ENCODE results near the gene DRAM2. TPM values are rescaled to one million over a fixed set of nuclear protein-coding genes. Genes with fewer than 3 reads are reported as not detected.

Gene DRAM2
- total and polyA plus RNA-seq, 2 of the 4 experiments (the other 2 are of a cell fraction) = 31.4 to 66.3 TPM

- peak overlapping the region; percentile 38; the same call in 2 of the 3 replicates for H2BK15ac ChIP-seq (ENCODE audit: low read depth, low read length)
- H3K9ac ChIP-seq (ENCODE audit: low read depth, low read length) = peak overlapping the region; percentile 96
- ATAC-seq (ENCODE audit: low read depth) = peak; percentile 58
These were observed 453 bp downstream of the DRAM2 start for GRCh38 chr1:111139324-111139955.

More at GRCh38 chr1:111139324-111139955, 453 bp downstream of the DRAM2 start:
- peaks cover 2% of the 10 kb centered on the region for H3K4me1 ChIP-seq (ENCODE audit: control insufficient read depth, insufficient read depth, low read length)
- H3K4ac ChIP-seq (ENCODE audit: low read depth, low read length) = peak overlapping the region; percentile 93
- in situ Hi-C loops (cut with MboI; ENCODE audit: low sequenced_read_pairs) (no loop called here), dilution Hi-C loops (cut with HindIII; ENCODE audit: low sequenced_read_pairs, unreplicated experiment) (no loop called here), intact Hi-C loops (cut with micrococcal nuclease) (loop anchor here (2.0 kb wide), 1 partner anchor 83 kb away; no protein-coding TSS in a partner anchor)
- peak overlapping the region; percentile 36; the same call in 1 of the 2 replicates for H2AK5ac ChIP-seq (ENCODE audit: low read depth, low read length)
- POLR2A ChIA-PET (ENCODE audit: unreplicated experiment) = no interaction called here
- WGBS, 2 experiments (ENCODE audit: extremely low coverage in 2 of 2, insufficient read length in 1 of 2) = 3% methylated on average over 5 of the region's 33 CpGs; no CpG with 5 or more reads in 1 of the 2 experiments
- CTCF ChIA-PET = no interaction called here
- H3K23ac ChIP-seq (ENCODE audit: low read depth, low read length) = peak overlapping the region; percentile 98
- peak overlapping the region; percentile 93 for H3K56ac ChIP-seq (ENCODE audit: extremely low read depth, insufficient read depth, low read length)
- H3K27me3 ChIP-seq (ENCODE audit: control insufficient read depth, insufficient read depth, low read length) = no peaks in the 10 kb centered on the region
- DNase-seq = peak; percentile 58
- peak overlapping the region; percentile 100 for H2AFZ ChIP-seq (replicated peaks; ENCODE audit: low read length, poor library complexity)
- peak overlapping the region; percentile 43 to 83 for H4K8ac ChIP-seq (ENCODE audit: low read depth in 2 of 2, low read length in 2 of 2)
- H3K4me2 ChIP-seq (ENCODE audit: low read depth, low read length) = peak overlapping the region; percentile 94
- peak overlapping the region; percentile 77 for H3K4me3 ChIP-seq (ENCODE audit: insufficient read depth, low read depth, low read length)
- peak overlapping the region; percentile 98 for H3K14ac ChIP-seq (replicated peaks; ENCODE audit: low read depth, low read length)
- peak overlapping the region; percentile 92 for H4K91ac ChIP-seq (ENCODE audit: insufficient read depth, low read depth, low read length)
- no peaks in the 10 kb centered on the region for H3K9me1 ChIP-seq (ENCODE audit: insufficient read depth, low read length)
- H3K9me3 ChIP-seq (ENCODE audit: control insufficient read depth, insufficient read depth, low read length) = no peaks in the 10 kb centered on the region
- no peak for TF ChIP-seq CEBPB (IDR thresholded peaks at IDR 0.05; ENCODE audit: low read depth, low read length)
- no peak for TF ChIP-seq CHD1 (IDR thresholded peaks at IDR 0.05; ENCODE audit: low read depth, low read length)
- TF ChIP-seq CTCF (conservative IDR thresholded peaks at IDR 0.05; ENCODE audit: low read depth, low read length) = no peak
- TF ChIP-seq ELK1 (IDR thresholded peaks at IDR 0.05; ENCODE audit: borderline replicate concordance, low read depth, low read length) = no peak
- no peak for TF ChIP-seq BHLHE40 (IDR thresholded peaks at IDR 0.05; ENCODE audit: low read depth, low read length)
- no peak for TF ChIP-seq FOS (IDR thresholded peaks at IDR 0.05; ENCODE audit: low read depth, low read length)
- no peak for TF ChIP-seq MAFK (IDR thresholded peaks at IDR 0.05; ENCODE audit: low read depth, low read length)
- no peak for TF ChIP-seq RCOR1 (IDR thresholded peaks at IDR 0.05; ENCODE audit: insufficient replicate concordance, low read length)
- no peak for TF ChIP-seq RAD21 (IDR thresholded peaks at IDR 0.05; ENCODE audit: low read length)
- TF ChIP-seq NFE2L2 (IDR thresholded peaks at IDR 0.05; ENCODE audit: low read depth, low read length) = no peak
- no peak for TF ChIP-seq MXI1 (IDR thresholded peaks at IDR 0.05; ENCODE audit: borderline replicate concordance, low read depth, low read length)
- TF ChIP-seq POLR2A (IDR thresholded peaks at IDR 0.05; ENCODE audit: low read depth, low read length) = no peak
- TF ChIP-seq MAZ (IDR thresholded peaks at IDR 0.05; ENCODE audit: borderline replicate concordance, low read depth, low read length) = no peak; the same call in 1 of the 2 replicates
- H2BK20ac ChIP-seq (ENCODE audit: low read depth, low read length) = no peak overlapping the region
- H2BK120ac ChIP-seq (ENCODE audit: low read depth, low read length) = peak overlapping the region; percentile 73
- peaks cover 3 to 44% of the 10 kb centered on the region in 2 experiments; a peak in 2 of 4 replicates for H3K79me1 ChIP-seq (ENCODE audit: low read depth in 1 of 2, low read length in 2 of 2)
- 0 out of 2 replicates have a peak, but pooled peaks cover 6% of the 10 kb centered on the region for H4K20me1 ChIP-seq (ENCODE audit: insufficient read depth, low read length)
- peaks cover 3% of the 10 kb centered on the region for H3K36me3 ChIP-seq (ENCODE audit: control insufficient read depth, insufficient read depth, low read length)
- H2BK5ac ChIP-seq (ENCODE audit: low read depth, low read length, poor library complexity, severe bottlenecking) = peak overlapping the region; percentile 96
- BruUV-seq (replicated peaks) = no TSS peak
- peak overlapping the region; percentile 63 for H2AK9ac ChIP-seq (replicated peaks; ENCODE audit: low read depth, low read length, poor library complexity)
- peak overlapping the region; percentile 88 for H3K27ac ChIP-seq (ENCODE audit: insufficient read depth, low read length)
- peak overlapping the region; percentile 95 for H3K18ac ChIP-seq (ENCODE audit: low read depth, low read length)
- H4K5ac ChIP-seq (ENCODE audit: low read depth, low read length) = peak overlapping the region; percentile 89
